GM10248 (cell line): ENCODE results near the gene HSPA12B.
A peak's percentile ranks its signal among the peaks of the same experiment; 100 is the strongest.

ENCODE experiments used
- CTCF ChIA-PET: fragments of 300-600 bp; sonication (Branson Sonifier 250); formaldehyde crosslinking; extraction: SDS; loops from one replicate; lab custom pipeline; 2021; ENCODE audit warnings: antibody characterized with exemption; lab: Yijun Ruan, JAX
- POLR2A ChIA-PET: fragments of 350-650 bp; sonication (Branson Sonifier 250); formaldehyde crosslinking; extraction: SDS; loops from one replicate; lab custom pipeline; 2020; ENCODE audit warnings: antibody characterized with exemption; lab: Yijun Ruan, JAX
- DNase-seq: peaks from one replicate; pipeline ENCODE4 v3.0.0; 2012; ENCODE audit errors: extremely low spot score
- CTCF ChIP-seq: IDR thresholded peaks from 2 replicates; pipeline ENCODE4 v1.5.1; 2012; ENCODE audit warnings: mild to moderate bottlenecking, low read depth; ENCODE audit errors: extremely low read depth, missing control alignments, control extremely low read depth

Gene HSPA12B

GRCh38 chr20:3764659-3765058 is 32.2 kb downstream of the HSPA12B start:
- CTCF ChIA-PET = interaction anchor here (0.8 to 8.0 kb wide), 6 partner anchors 9 to 309 kb away, joined by 3 to 60 read pairs (median 6); partner anchors contain the start of genes AP5S1 and CENPB
- POLR2A ChIA-PET = no interaction called here
- no peak for TF ChIP-seq CTCF
- DNase-seq = no peak

DNA sequence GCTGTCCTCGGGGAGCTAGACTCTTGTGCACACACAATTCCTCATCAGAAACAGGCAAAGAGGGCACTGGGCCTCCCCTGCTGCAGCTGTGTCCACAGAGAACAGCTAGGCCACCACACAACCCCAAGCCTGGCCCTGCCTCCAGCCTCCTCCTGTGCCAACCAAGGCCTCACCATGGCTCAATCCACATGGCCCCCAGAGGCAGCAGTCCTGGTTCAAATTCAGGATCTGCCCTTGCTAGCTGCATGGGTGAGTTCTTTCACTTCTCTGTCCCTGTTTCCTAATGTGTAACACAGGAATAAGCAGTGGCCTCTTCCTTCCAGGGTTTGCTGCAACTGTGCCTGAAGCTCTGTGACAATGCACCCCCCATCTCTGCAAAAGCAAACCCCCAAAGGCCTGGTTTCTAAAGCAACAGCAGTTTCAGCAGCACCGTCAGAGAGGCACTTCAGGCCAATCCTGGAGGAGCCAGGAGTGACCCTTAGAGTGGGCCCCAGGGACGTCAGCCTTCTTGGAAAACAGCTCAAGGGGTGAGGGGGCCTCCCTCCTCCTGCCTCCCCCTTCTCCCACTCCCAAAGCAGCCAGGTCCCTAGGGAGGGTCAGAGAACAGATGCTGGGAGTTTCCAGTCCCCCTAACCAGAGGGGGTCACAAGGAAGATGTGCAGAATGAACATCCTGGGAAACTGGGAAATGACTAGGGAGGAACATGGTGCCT is 32.8 kb downstream of the HSPA12B start:
- POLR2A ChIA-PET = no interaction called here
- CTCF ChIA-PET = interaction anchor here (0.6 to 8.0 kb wide), 11 partner anchors 10 to 320 kb away, joined by 3 to 60 read pairs (median 4); partner anchors contain the start of genes AP5S1, CENPB and SPEF1
- no peak for DNase-seq
- TF ChIP-seq CTCF = no peak

DNA sequence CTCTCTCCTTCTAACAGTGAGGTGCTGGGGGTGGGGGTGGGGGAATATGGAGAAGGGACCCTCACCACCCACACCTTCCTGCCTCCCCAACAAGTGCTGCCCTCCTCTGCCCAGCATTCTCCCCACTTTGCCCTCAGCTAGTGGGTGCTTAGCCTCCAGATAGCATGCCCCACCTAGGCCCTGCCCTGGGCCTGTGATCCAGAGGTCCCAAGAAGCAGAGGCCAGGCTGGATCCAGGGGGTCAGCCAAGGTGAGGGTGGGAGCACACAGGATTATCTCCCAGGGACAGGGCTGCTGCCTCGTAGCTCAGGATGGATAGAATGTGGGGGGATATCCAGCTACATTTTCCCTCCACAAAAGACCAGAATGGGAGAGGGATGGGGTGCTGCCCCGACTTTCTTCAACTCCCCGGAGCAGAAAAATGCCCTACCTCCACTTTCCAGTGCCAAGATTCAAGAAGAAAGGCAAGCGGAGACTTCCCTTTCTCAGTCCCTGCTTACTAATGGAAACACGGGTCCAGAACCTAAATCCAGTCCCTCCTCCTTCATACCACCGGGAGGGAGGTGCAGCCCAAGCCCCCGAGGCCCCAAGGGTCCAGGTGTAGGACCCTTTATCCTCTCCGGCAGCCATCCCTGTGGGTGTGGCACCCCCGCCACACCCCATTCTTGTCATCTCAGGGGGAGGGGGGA is 34.1 kb downstream of the HSPA12B start:
- CTCF ChIA-PET = interaction anchor here (0.9 to 8.0 kb wide), 10 partner anchors 11 to 402 kb away, joined by 3 to 60 read pairs (median 8); partner anchors contain the start of genes AP5S1, CENPB and SPEF1
- POLR2A ChIA-PET = no interaction called here
- no peak for TF ChIP-seq CTCF
- DNase-seq = no peak

- no peak for TF ChIP-seq CTCF
- no peak for DNase-seq
- ChIA-PET CTCF (interaction anchor here (0.9 to 8.0 kb wide), 9 partner anchors 11 to 401 kb away, joined by 3 to 60 read pairs (median 12); partner anchors contain the start of genes AP5S1, CENPB and SPEF1), POLR2A (interaction anchor here (1.0 to 1.4 kb wide), 2 partner anchors 12 to 15 kb away, joined by 4 to 6 read pairs; partner anchors contain the start of gene SPEF1)
Measured at GRCh38 chr20:3767110-3767426, 34.6 kb downstream of the HSPA12B start.

GRCh38 chr20:3767427-3768341 is 35.2 kb downstream of the HSPA12B start, which contains the start of gene ADISSP:
Gene ADISSP (minus strand): TSS chr20:3767753. CDS start chr20:3760100, 7,653 bp downstream.
- CTCF ChIA-PET = interaction anchor here (0.7 to 8.0 kb wide), 16 partner anchors 10 to 401 kb away, joined by 3 to 60 read pairs (median 5); partner anchors contain the start of genes CENPB and SPEF1
- peak; percentile 21 for TF ChIP-seq CTCF
- POLR2A ChIA-PET = interaction anchor here (0.6 to 1.4 kb wide), 3 partner anchors 13 to 84 kb away, joined by 4 to 6 read pairs (median 4); partner anchors contain the start of gene SPEF1
- peak; percentile 100 for DNase-seq
